ENCODE measurements around the gene SYT17. TPM values are rescaled to one million over a fixed set of nuclear protein-coding genes. Genes with fewer than 3 reads are reported as not detected.

Gene SYT17
- polyA plus RNA-seq, 1 donor (not counting 4 experiments of a cell fraction or from before 2014, with no cell fraction given), result not detected

DNA sequence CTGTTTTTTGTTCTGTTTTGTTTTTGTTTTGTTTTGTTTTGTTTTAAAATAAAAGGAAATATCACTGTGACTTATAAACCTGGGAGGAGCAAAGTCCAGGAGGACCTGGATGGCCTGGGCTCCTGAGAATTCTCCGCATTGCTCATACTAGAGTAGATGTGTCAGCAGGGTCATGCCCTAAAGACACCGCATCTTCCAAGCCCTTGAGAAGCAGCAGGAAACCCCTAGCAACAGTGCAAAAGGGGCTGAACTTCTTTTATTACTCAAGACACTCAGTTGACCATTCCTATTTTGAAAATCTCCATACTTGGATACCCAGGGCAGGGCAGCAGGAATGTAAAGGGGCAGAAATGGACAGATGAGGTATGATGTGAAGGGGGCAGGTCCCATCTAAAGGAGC, 51.8 kb downstream of the SYT17 start:
- Histone ChIP-seq H3K4me3 (ENCODE audit: control insufficient read depth in 2 of 3, extremely low read depth in 1 of 3, insufficient read depth in 2 of 3, low read depth in 1 of 3, low read length in 3 of 3) (no peak overlapping the region), H3K9me3 (ENCODE audit: control insufficient read depth, low read depth, low read length) (no peaks in the 10 kb centered on the region), H4K20me1 (ENCODE audit: control insufficient read depth, extremely low read depth, insufficient read depth, low read length) (no peaks in the 10 kb centered on the region), H3K9ac (ENCODE audit: control insufficient read depth, extremely low read depth, insufficient read depth, low read length) (no peak overlapping the region), H3K27me3 (ENCODE audit: control insufficient read depth, extremely low read depth, insufficient read depth, low read length) (no peaks in the 10 kb centered on the region), H3K27ac (ENCODE audit: control insufficient read depth, insufficient read depth, low read length) (no peak overlapping the region), H2AFZ (ENCODE audit: control insufficient read depth, low read length) (no peak overlapping the region), H3K4me1 (ENCODE audit: control insufficient read depth, extremely low read depth, insufficient read depth, low read length) (no peaks in the 10 kb centered on the region), H3K9me1 (ENCODE audit: control insufficient read depth, extremely low read depth, insufficient read depth, low read length) (no peaks in the 10 kb centered on the region), H3K79me2 (ENCODE audit: control insufficient read depth, insufficient read depth, low read length) (no peaks in the 10 kb centered on the region), H3K36me3 (ENCODE audit: control insufficient read depth in 2 of 2, extremely low read depth in 1 of 2, insufficient read depth in 2 of 2, low read length in 2 of 2) (no peaks in the 10 kb centered on the region), H3K4me2 (ENCODE audit: control insufficient read depth, extremely low read depth, insufficient read depth, low read depth, low read length) (no peak overlapping the region)
- FAIRE-seq, result no peak
- TF ChIP-seq CTCF (optimal IDR thresholded peaks at IDR 0.05 in 1 of 3, IDR thresholded peaks at IDR 0.05 in 1 of 3, conservative IDR thresholded peaks at IDR 0.05 in 1 of 3; ENCODE audit: extremely low read depth in 1 of 3, insufficient read depth in 2 of 3, low read length in 3 of 3), result no peak
- no peak for TF ChIP-seq EZH2 (IDR thresholded peaks at IDR 0.05; ENCODE audit: low read length)
- dilution Hi-C loops (cut with MboI; ENCODE audit: extremely low pct_ligation_motif_present, low sequenced_read_pairs), result no loop called here
- DNase-seq (ENCODE audit: low read depth, low spot score), result no peak

DNA sequence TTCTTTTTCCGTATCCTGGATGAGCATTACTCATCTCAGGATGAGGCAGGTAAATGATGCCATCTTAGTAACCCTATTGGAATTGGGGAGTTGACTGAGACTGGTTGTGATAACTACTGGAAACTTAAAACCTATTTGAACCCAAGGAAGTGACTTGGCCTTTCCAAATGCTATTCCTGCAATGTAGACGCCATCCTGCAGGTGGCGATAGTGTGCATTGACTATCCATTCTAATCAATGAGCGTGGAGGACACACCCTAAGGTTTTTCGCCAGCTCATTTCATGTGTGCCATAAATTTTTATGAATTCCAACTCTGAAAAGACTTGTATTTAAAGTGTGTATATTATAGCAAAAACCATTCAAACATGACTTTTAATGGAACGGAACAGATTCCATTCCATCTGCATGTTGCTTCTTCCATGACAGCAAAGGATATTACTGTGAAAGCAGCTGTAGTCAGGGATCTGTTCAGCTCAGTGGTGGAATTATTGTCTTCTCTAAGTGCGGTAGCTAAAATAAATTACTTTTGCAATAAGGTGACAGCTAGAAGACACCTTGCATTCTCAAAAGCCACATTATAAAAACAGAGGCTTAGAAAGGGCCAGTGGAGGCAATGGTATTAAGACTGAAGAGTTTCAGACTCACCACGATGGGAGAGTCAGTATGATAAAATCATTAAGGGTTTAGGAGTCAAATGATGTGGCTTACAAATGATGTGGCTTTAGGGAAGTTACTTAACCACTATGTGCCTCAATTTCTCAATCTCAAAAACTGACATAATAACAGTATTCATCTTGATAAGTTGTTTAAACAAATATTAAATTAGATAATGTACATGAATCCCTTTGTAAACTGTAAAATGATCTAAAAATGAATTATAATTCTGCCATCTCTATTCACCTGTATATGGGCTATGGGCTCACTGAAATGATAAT, 55.5 kb downstream of the SYT17 start:
- TF ChIP-seq CTCF (optimal IDR thresholded peaks at IDR 0.05 in 1 of 3, IDR thresholded peaks at IDR 0.05 in 1 of 3, conservative IDR thresholded peaks at IDR 0.05 in 1 of 3; ENCODE audit: extremely low read depth in 1 of 3, insufficient read depth in 2 of 3, low read length in 3 of 3) (peak; percentile 64 to 71 (median 66)), EZH2 (IDR thresholded peaks at IDR 0.05; ENCODE audit: low read length) (no peak)
- Histone ChIP-seq H3K36me3 (ENCODE audit: control insufficient read depth in 2 of 2, extremely low read depth in 1 of 2, insufficient read depth in 2 of 2, low read length in 2 of 2) (no peaks in the 10 kb centered on the region), H2AFZ (ENCODE audit: control insufficient read depth, low read length) (no peak overlapping the region), H3K4me2 (ENCODE audit: control insufficient read depth, extremely low read depth, insufficient read depth, low read depth, low read length) (no peak overlapping the region), H3K9me1 (ENCODE audit: control insufficient read depth, extremely low read depth, insufficient read depth, low read length) (no peaks in the 10 kb centered on the region), H3K4me3 (ENCODE audit: control insufficient read depth in 2 of 3, extremely low read depth in 1 of 3, insufficient read depth in 2 of 3, low read depth in 1 of 3, low read length in 3 of 3) (no peak overlapping the region), H4K20me1 (ENCODE audit: control insufficient read depth, extremely low read depth, insufficient read depth, low read length) (no peaks in the 10 kb centered on the region), H3K9me3 (ENCODE audit: control insufficient read depth, low read depth, low read length) (no peaks in the 10 kb centered on the region), H3K4me1 (ENCODE audit: control insufficient read depth, extremely low read depth, insufficient read depth, low read length) (no peaks in the 10 kb centered on the region), H3K27me3 (ENCODE audit: control insufficient read depth, extremely low read depth, insufficient read depth, low read length) (no peaks in the 10 kb centered on the region), H3K79me2 (ENCODE audit: control insufficient read depth, insufficient read depth, low read length) (no peaks in the 10 kb centered on the region), H3K27ac (ENCODE audit: control insufficient read depth, insufficient read depth, low read length) (no peak overlapping the region), H3K9ac (ENCODE audit: control insufficient read depth, extremely low read depth, insufficient read depth, low read length) (no peak overlapping the region)
- no peak for FAIRE-seq
- DNase-seq (ENCODE audit: low read depth, low spot score), result no peak
- dilution Hi-C loops (cut with MboI; ENCODE audit: extremely low pct_ligation_motif_present, low sequenced_read_pairs), result no loop called here
